Measurements from ENCODE around the gene PPP1R3D. TPM values are rescaled to one million over a fixed set of nuclear protein-coding genes. Genes with fewer than 3 reads are reported as not detected.

Gene PPP1R3D
- total and polyA plus RNA-seq, 2 of the 8 experiments (the other 6 are each of a cell fraction or from before 2014, with no cell fraction given), result 1.4 to 3.9 TPM

GRCh38 chr20:59931511-59932312 lies 8.4 kb downstream of the PPP1R3D start:
- Histone ChIP-seq H4K20me1 (replicated peaks in 1 of 2; ENCODE audit: control insufficient read depth in 1 of 2, insufficient read depth in 2 of 2, low read length in 2 of 2) (no peaks in the 10 kb centered on the region), H3K79me2 (ENCODE audit: control insufficient read depth in 1 of 2, insufficient read depth in 2 of 2, low read length in 2 of 2) (no peaks in the 10 kb centered on the region), H3K4me2 (ENCODE audit: insufficient read depth in 1 of 2, low read depth in 2 of 2, low read length in 2 of 2) (no peak overlapping the region), H3K4me3 (ENCODE audit: extremely low read depth in 1 of 4, insufficient read depth in 2 of 4, low read depth in 3 of 4, low read length in 4 of 4) (no peak overlapping the region), H3K9me3 (ENCODE audit: insufficient read depth in 2 of 2, low read depth in 1 of 2, low read length in 1 of 2) (peaks cover 0 to 10% of the 10 kb centered on the region in 2 experiments; a peak in 2 of 4 replicates), H2AFZ (ENCODE audit: low read length) (no peak overlapping the region), H3K36me3 (ENCODE audit: control insufficient read depth in 2 of 4, insufficient read depth in 4 of 4, low read length in 3 of 4) (peaks cover 0 to 6% (median 0%) of the 10 kb centered on the region in 4 experiments; a peak in 2 of 8 replicates), H3K27ac (ENCODE audit: low read depth, low read length) (no peak overlapping the region), H2BK15ac (ENCODE audit: low read length) (no peak overlapping the region), H3K27me3 (replicated peaks in 1 of 4; ENCODE audit: control insufficient read depth in 3 of 4, extremely low read depth in 1 of 4, insufficient read depth in 3 of 4, low read length in 3 of 4) (peaks cover 0 to 18% (median 16%) of the 10 kb centered on the region in 4 experiments; a peak in 6 of 7 replicates), H3K4me1 (replicated peaks in 1 of 4; ENCODE audit: control insufficient read depth in 3 of 4, insufficient read depth in 4 of 4, low read length in 3 of 4) (no peaks in the 10 kb centered on the region), H3K23me2 (ENCODE audit: low read depth, low read length) (peaks cover 6% of the 10 kb centered on the region; the same call in 1 of the 2 replicates), H3K18ac (ENCODE audit: extremely low read depth, low read length) (no peak overlapping the region), H4K91ac (replicated peaks; ENCODE audit: insufficient read length, low read length) (no peak overlapping the region), H2BK12ac (ENCODE audit: low read depth, low read length) (no peak overlapping the region), H2BK120ac (replicated peaks; ENCODE audit: low read depth, low read length) (no peak overlapping the region), H3K9ac (replicated peaks in 1 of 4; ENCODE audit: extremely low read depth in 1 of 4, low read depth in 3 of 4, low read length in 3 of 4) (no peak overlapping the region), H2AK5ac (ENCODE audit: low read depth, low read length) (no peak overlapping the region), H3K79me1 (ENCODE audit: low read depth, low read length) (no peaks in the 10 kb centered on the region), H3K4ac (replicated peaks; ENCODE audit: insufficient read length, low read depth, low read length) (no peak overlapping the region), H3K23ac (ENCODE audit: insufficient read length) (no peak overlapping the region), H2BK5ac (ENCODE audit: low read depth, low read length) (no peak overlapping the region), H4K8ac (ENCODE audit: extremely low read depth, insufficient read depth, low read length) (no peak overlapping the region), H3K56ac (replicated peaks; ENCODE audit: insufficient read length, low read depth, low read length) (no peak overlapping the region), H4K5ac (ENCODE audit: insufficient read length, low read depth, low read length) (no peak overlapping the region), H2BK20ac (ENCODE audit: low read length) (no peak overlapping the region), H3K14ac (ENCODE audit: insufficient read length) (no peak overlapping the region)
- DNase-seq (ENCODE audit: low read depth in 1 of 2, low spot score in 2 of 2) (no peak), FAIRE-seq (no peak)
- 82% methylated on average over 9 of the region's 9 CpGs; no CpG with 5 or more reads in 1 of the 2 experiments for WGBS, 2 experiments (ENCODE audit: extremely low coverage in 1 of 2, insufficient coverage in 1 of 2, insufficient read length in 1 of 2, insufficient replicate concordance in 2 of 2, low coverage in 1 of 2, low lambda C conversion rate in 2 of 2, missing lambda C conversion rate in 1 of 2)
- ChIA-PET CTCF (ENCODE audit: partially characterized antibody) (interaction anchor here (0.9 kb wide), 1 partner anchor 14 kb away, joined by 4 read pairs; no protein-coding TSS in a partner anchor), POLR2A (ENCODE audit: partially characterized antibody) (interaction anchor here (1.3 kb wide), 1 partner anchor 8 kb away, joined by 3 read pairs; the partner anchor contains the start of genes FAM217B and PPP1R3D)
- TF ChIP-seq CBX5 (IDR thresholded peaks at IDR 0.05; ENCODE audit: low read depth, low read length) (no peak), POU5F1 (IDR thresholded peaks at IDR 0.05; ENCODE audit: low read depth, low read length) (no peak), YY1 (IDR thresholded peaks at IDR 0.05; ENCODE audit: low read depth, low read length) (no peak), CEBPB (IDR thresholded peaks at IDR 0.05; ENCODE audit: low read depth, low read length) (no peak), FOSL1 (IDR thresholded peaks at IDR 0.05; ENCODE audit: insufficient read depth, low read depth, low read length) (no peak), RXRA (IDR thresholded peaks at IDR 0.05; ENCODE audit: insufficient read depth, low read depth, low read length) (no peak), CHD1 (IDR thresholded peaks at IDR 0.05; ENCODE audit: low read depth, low read length) (no peak), KDM4A (IDR thresholded peaks at IDR 0.05; ENCODE audit: low read depth, low read length, severe bottlenecking) (no peak), RNF2 (IDR thresholded peaks at IDR 0.05; ENCODE audit: borderline replicate concordance, low read depth, low read length, missing control alignments, poor library complexity, severe bottlenecking) (no peak), ATF2 (IDR thresholded peaks at IDR 0.05; ENCODE audit: low read length) (no peak)

Data from H1 (cell line).